Measurements from ENCODE around the gene KIF2A.

GRCh38 chr5:62326702-62327101 is 20.7 kb downstream of the KIF2A start:
- no peak for TF ChIP-seq FOS (IDR thresholded peaks at IDR 0.05; ENCODE audit: borderline replicate concordance, insufficient read depth, low read length)
- TF ChIP-seq POLR2A (IDR thresholded peaks at IDR 0.05; ENCODE audit: low read depth, low read length), result no peak
- no peak for TF ChIP-seq CTCF (IDR thresholded peaks at IDR 0.05; ENCODE audit: extremely low read depth in 1 of 2, insufficient read depth in 1 of 2, low read depth in 1 of 2, low read length in 2 of 2)
- TF ChIP-seq GATA2 (IDR thresholded peaks at IDR 0.05; ENCODE audit: insufficient read depth, insufficient read length, low read depth, low read length), result no peak
- no peak for TF ChIP-seq POLR2AphosphoS5 (IDR thresholded peaks at IDR 0.05; ENCODE audit: insufficient read depth, low read depth, low read length)
- TF ChIP-seq MYC (IDR thresholded peaks at IDR 0.05; ENCODE audit: low read depth, low read length), result no peak

Data from endothelial cell of umbilical vein (primary cell).